Peyer's patch (tissue), 4 donors: ENCODE results near the gene DPP3.

Experiments used
- POLR2A ChIP-seq, 2 donors: fragments of 450-650 bp; IDR thresholded peaks; one replicate each; pipeline ENCODE4 v1.5.1; 2017; ENCODE audit warnings: antibody characterized with exemption in 2 of 2, mild to moderate bottlenecking in 2 of 2, moderate library complexity in 2 of 2
- TF ChIP-seq, protein P1 (sequence below), 6 experiments: fragments of 450-650 bp in 4 of 6; fragments of 200-600 bp in 2 of 6; sonication (generic) in 1 of 6; IDR thresholded peaks; one replicate each; pipeline ENCODE4 v1.5.1; 2017 to 2019; ENCODE audit warnings: antibody characterized with exemption in 6 of 6, mild to moderate bottlenecking in 3 of 6, moderate library complexity in 1 of 6

DNA sequence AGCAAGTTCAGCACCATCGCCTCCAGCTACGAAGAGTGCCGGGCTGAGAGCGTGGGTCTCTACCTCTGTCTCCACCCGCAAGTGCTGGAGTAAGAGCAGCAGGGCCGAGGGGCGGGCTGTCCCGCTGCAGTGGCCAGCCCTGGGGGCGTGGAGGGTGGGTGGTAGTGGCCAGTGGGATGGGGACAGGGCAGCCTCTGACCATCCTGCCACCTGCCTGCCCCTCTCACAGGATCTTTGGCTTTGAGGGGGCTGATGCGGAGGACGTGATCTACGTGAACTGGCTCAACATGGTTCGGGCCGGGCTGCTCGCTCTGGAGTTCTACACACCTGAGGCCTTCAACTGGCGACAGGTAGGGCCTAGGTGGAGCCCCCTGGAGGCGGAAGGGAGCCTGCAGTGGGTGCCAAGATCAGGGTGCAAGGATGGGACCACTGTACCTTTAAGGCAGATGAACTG is 15.2 kb downstream of the DPP3 start:
- TF ChIP-seq, protein P1, sequence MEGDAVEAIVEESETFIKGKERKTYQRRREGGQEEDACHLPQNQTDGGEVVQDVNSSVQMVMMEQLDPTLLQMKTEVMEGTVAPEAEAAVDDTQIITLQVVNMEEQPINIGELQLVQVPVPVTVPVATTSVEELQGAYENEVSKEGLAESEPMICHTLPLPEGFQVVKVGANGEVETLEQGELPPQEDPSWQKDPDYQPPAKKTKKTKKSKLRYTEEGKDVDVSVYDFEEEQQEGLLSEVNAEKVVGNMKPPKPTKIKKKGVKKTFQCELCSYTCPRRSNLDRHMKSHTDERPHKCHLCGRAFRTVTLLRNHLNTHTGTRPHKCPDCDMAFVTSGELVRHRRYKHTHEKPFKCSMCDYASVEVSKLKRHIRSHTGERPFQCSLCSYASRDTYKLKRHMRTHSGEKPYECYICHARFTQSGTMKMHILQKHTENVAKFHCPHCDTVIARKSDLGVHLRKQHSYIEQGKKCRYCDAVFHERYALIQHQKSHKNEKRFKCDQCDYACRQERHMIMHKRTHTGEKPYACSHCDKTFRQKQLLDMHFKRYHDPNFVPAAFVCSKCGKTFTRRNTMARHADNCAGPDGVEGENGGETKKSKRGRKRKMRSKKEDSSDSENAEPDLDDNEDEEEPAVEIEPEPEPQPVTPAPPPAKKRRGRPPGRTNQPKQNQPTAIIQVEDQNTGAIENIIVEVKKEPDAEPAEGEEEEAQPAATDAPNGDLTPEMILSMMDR (IDR thresholded peaks at IDR 0.05): no peak
- TF ChIP-seq POLR2A (IDR thresholded peaks at IDR 0.05): no peak
